ENCODE data around the gene AKNA. TPM values are rescaled to one million over a fixed set of nuclear protein-coding genes. Genes with fewer than 3 reads are reported as not detected.
"Not testable (repeated sequence)": the region's sequence is repeated elsewhere in the genome, so short reads cannot be mapped to it uniquely, and the experiment has no call there.

AKNA gene
- total RNA-seq, 1 donor from 2014 or later = 464 TPM

- intact Hi-C loops (cut with micrococcal nuclease) = no loop called here
These were observed 44.2 kb downstream of the AKNA start for GRCh38 chr9:114343471-114344187.

GRCh38 chr9:114342755-114343440, 44.9 kb downstream of the AKNA start:
- intact Hi-C loops (cut with micrococcal nuclease) = no loop called here

- intact Hi-C loops (cut with micrococcal nuclease) = no loop called here
These were observed 45.8 kb downstream of the AKNA start for GRCh38 chr9:114341991-114342390.

- intact Hi-C loops (cut with micrococcal nuclease) = no loop called here
These were observed 46.5 kb downstream of the AKNA start for GRCh38 chr9:114341152-114341830.

- intact Hi-C loops (cut with micrococcal nuclease) = loop anchor here (1.0 to 5.0 kb wide), 4 partner anchors 46 to 313 kb away; partner anchors contain the start of gene WHRN
These were observed 48.5 kb downstream of the AKNA start for GRCh38 chr9:114339130-114339908.

- intact Hi-C loops (cut with micrococcal nuclease) = loop anchor here (2.0 to 5.0 kb wide), 3 partner anchors 61 to 315 kb away; partner anchors contain the start of gene WHRN
These were observed 49.6 kb downstream of the AKNA start for GRCh38 chr9:114338187-114338586.

- intact Hi-C loops (cut with micrococcal nuclease) = loop anchor here (5.0 kb wide), 1 partner anchor 170 kb away; the partner anchor contains the start of gene WHRN
These were observed 50.9 kb downstream of the AKNA start for GRCh38 chr9:114336699-114337395.

- intact Hi-C loops (cut with micrococcal nuclease) = loop anchor here (5.0 kb wide), 1 partner anchor 171 kb away; the partner anchor contains the start of gene WHRN
These were observed 51.6 kb downstream of the AKNA start for GRCh38 chr9:114336157-114336556.

- intact Hi-C loops (cut with micrococcal nuclease) = loop anchor here (5.0 kb wide), 1 partner anchor 172 kb away; the partner anchor contains the start of gene WHRN
These were observed 52.0 kb downstream of the AKNA start for GRCh38 chr9:114335745-114336144.

- intact Hi-C loops (cut with micrococcal nuclease) = no loop called here
These were observed 53.3 kb downstream of the AKNA start for GRCh38 chr9:114334490-114334889.

GRCh38 chr9:114333718-114334117, 54.1 kb downstream of the AKNA start:
- intact Hi-C loops (cut with micrococcal nuclease) = not testable (repeated sequence)

GRCh38 chr9:114332474-114333040, 55.2 kb downstream of the AKNA start:
- intact Hi-C loops (cut with micrococcal nuclease) = not testable (repeated sequence)

GRCh38 chr9:114331229-114332195, 56.3 kb downstream of the AKNA start:
- intact Hi-C loops (cut with micrococcal nuclease) = not testable (repeated sequence)

GRCh38 chr9:114330636-114331035, 57.1 kb downstream of the AKNA start:
- intact Hi-C loops (cut with micrococcal nuclease) = no loop called here

GRCh38 chr9:114329625-114330022, 58.2 kb downstream of the AKNA start, which contains the start of gene ORM2:
Gene ORM2, plus strand, starts transcription at chr9:114329869. Its CDS starts 36 bp downstream, at chr9:114329905.
- intact Hi-C loops (cut with micrococcal nuclease) = not testable (repeated sequence)

GRCh38 chr9:114328937-114329624, 58.7 kb downstream of the AKNA start:
- intact Hi-C loops (cut with micrococcal nuclease) = not testable (repeated sequence)

GRCh38 chr9:114328357-114328820, 59.4 kb downstream of the AKNA start:
- intact Hi-C loops (cut with micrococcal nuclease) = not testable (repeated sequence)

- intact Hi-C loops (cut with micrococcal nuclease) = no loop called here
These were observed 60.0 kb downstream of the AKNA start for GRCh38 chr9:114327749-114328148.

Measured in T-helper 1 cell treated with Interleukin-12 subunit alpha and Interleukin-12 subunit beta and Interleukin-4 antibody, amounts not matched to agents 30 ng/mL and 1 ng/mL, for 36 hours (primary cell).